NCI-H748 (cell line): ENCODE results near the gene LIMS2.

Source experiments
- DNase-seq: peaks from one replicate; lab custom pipeline; 2025; ENCODE audit not compliant: unreplicated experiment; lab: John Stamatoyannopoulos, UW

The LIMS2 gene

GRCh38 chr2:127634626-127635379 lies 40.5 kb downstream of the LIMS2 start:
- no peak for DNase-seq

GRCh38 chr2:127634066-127634617 lies 41.2 kb downstream of the LIMS2 start:
- no peak for DNase-seq

GRCh38 chr2:127633556-127634065 lies 41.7 kb downstream of the LIMS2 start:
- no peak for DNase-seq

GRCh38 chr2:127632592-127633489 lies 42.5 kb downstream of the LIMS2 start:
- no peak for DNase-seq

DNA sequence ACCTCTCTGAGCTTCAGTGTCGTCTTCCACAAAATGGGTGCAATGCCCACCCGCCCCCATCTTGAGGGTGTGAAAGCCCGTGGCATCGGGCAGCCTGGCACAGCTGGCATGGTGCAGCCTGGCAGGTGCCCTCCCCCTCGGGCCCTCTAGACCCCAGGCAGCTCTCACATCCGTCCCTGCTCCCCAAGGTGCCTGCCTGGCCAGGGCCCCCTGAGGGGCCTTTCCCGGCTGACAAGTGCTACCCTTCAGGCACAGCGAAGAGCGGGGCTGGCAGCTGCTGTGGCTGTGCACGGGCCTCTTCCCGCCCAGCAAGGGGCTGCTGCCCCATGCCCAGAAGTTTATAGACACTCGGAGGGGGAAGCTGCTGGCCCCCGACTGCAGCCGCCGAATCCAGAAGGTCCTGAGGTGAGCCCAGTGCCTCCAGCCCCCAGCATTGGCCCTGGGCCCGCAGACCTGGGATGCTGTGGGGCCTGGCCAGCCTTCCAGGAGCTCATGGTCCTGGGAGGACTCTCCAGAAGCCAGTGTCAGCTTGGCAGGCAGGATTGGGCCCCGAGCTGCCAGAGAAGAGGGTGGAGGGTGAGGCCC lies 43.2 kb downstream of the LIMS2 start:
- no peak for DNase-seq

GRCh38 chr2:127631541-127631996 lies 43.8 kb downstream of the LIMS2 start:
- no peak for DNase-seq

GRCh38 chr2:127630864-127631540 lies 44.3 kb downstream of the LIMS2 start:
- no peak for DNase-seq

DNA sequence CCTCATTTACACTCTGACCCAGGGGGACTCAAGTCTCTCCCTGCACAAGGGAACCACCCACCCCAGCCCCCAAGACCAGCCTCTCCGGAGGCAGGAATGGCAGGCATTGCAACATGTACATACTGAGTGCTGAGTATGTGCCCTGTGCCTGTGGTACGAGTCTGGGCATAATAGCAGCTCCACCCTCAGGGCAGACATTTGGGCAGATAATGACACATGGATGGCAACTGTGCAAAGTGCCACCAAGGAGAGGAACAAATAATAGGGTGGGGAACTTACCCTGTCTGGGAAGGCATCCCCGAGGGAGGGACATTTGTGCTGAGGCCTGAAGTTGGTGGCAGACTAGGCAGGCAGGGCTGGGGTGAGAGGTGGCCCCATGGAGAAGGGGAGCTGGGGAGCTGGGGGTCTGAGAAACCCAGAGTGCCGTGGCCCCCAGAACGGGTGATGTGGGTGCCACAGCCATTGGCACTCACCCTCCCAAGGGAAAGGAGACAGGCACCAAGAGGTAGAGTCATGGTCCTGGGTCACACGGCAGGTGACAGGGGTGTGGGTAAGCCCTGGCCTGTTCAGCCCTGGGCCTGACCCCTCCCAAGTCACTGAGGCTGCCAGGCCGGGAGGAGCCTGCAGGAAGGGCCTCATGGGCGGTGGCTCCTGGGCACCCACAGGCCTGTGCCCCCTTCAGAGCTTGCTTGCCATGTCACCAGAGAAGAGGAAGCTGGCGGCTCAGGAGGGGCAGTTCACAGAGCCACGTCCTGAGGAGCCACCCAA lies 45.0 kb downstream of the LIMS2 start:
- no peak for DNase-seq

- DNase-seq: no peak
Measured at GRCh38 chr2:127629637-127630036, 45.7 kb downstream of the LIMS2 start.

DNA sequence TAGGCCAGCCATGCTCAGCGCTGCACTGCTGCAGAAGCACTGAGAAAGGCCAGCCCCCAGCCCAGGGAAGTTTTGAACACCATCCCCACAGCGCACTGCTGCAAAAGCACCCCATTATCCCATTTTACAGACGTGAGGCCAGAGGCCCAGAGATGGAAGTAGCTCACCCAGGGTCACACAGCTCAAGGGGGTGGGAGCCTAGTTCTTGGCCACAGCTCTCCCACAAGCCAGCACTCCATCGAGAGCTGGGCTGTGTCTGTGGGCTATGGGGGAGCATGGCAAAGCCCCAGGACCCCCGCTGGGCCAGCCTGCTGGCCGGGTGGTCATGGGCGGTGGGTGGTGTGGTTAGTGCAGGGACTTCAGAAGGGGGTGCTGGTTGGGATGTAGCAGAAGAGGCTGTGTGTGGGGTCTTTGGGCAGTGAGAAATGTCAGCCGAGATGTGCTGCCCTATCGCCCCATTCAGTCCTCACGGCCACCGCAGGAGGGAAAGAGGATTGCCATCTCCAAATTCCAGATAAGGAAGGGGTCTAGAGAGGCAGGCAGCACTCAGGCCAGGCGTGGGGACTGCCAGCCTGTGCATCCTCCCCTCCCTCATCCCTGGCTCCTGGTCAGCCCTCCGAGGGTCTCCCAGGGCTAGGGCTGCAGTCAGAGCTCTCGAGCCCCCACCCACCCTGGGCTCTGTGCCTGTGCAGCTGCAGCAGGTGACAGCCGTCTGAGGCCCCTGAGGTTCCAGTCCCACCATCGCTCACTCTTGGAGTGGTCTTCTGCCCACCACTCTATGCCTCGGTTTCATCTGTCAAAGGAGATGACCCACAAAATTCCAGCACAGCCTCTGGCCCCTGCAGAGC lies 46.3 kb downstream of the LIMS2 start:
- DNase-seq: no peak

GRCh38 chr2:127627740-127628571 lies 47.4 kb downstream of the LIMS2 start:
- DNase-seq: no peak

DNA sequence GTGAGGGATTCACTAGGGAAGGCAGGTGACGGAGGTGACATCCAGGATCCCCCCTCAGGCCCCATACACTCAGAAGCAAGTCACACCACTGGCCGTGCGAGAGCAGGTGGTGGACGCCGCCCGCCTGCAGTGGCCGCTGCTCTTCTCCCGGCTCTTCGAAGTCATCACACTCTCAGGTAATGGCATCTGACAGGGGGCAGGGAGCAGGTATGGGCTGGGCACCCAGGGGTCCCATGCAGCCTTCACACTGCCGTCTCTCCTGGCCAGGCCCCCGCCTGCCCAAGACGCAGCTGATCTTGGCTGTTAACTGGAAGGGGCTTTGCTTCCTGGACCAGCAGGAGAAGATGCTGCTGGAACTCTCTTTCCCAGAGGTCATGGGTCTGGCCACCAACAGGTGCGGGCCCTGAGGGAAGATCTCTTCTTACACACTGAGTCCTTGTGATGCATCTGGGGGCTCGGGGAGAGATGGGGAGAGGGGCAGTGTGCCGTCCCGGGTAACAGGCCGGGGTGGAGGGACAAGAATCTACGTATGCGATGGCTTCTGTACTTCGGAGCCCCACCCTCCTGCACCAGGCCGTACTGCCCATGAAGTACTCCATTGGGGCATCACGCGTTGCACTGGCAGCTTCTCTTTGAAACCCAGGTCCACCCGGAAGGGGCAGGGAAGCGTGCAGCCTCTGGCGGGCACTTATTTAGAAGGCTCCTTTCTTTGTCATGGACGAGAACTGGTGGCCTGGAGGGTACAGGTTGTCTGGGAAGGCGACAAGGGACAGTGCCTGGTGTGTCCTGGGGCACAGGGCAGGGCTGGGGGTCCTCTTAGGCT lies 48.2 kb downstream of the LIMS2 start:
- no peak for DNase-seq

- no peak for DNase-seq
Measured at GRCh38 chr2:127626175-127626574, 49.2 kb downstream of the LIMS2 start.

GRCh38 chr2:127625572-127625951 lies 49.8 kb downstream of the LIMS2 start:
- no peak for DNase-seq

- no peak for DNase-seq
Measured at GRCh38 chr2:127624756-127625571, 50.4 kb downstream of the LIMS2 start.

- DNase-seq: no peak
Measured at GRCh38 chr2:127624320-127624755, 51.0 kb downstream of the LIMS2 start.
